Measurements from ENCODE around the gene SLC2A9.

The SLC2A9 gene
- total RNA-seq = 1.3 to 3.9 (median 1.6) reads per million in 3 donors

- no peak for DNase-seq
- no peak within 1 kb of the TSS for H3K4me3 ChIP-seq (ENCODE audit: insufficient read depth, low read depth, low read length, poor library complexity, severe bottlenecking)
- no peak within 1 kb of the TSS for H3K27ac ChIP-seq (ENCODE audit: insufficient read depth, low read length, poor library complexity, severe bottlenecking)
- H3K4me1 ChIP-seq (ENCODE audit: control insufficient read depth, insufficient read depth, low read length, poor library complexity, severe bottlenecking) = peaks cover 6% of the 10 kb centered on the region
- H3K36me3 ChIP-seq (ENCODE audit: control insufficient read depth, insufficient read depth, low read length) = no peaks in the 10 kb centered on the region
- no peaks in the 10 kb centered on the region for H3K27me3 ChIP-seq (replicated peaks; ENCODE audit: control insufficient read depth, insufficient read depth, low read length, poor library complexity, severe bottlenecking)
- no peaks in the 10 kb centered on the region for H3K9me3 ChIP-seq (ENCODE audit: control insufficient read depth, low read length)
These were observed at the start of gene SLC2A9 for GRCh38 chr4:10020871-10021652. Gene SLC2A9, minus strand, starts transcription at chr4:10021497. Its CDS starts 68 bp downstream, at chr4:10021429.

DNA sequence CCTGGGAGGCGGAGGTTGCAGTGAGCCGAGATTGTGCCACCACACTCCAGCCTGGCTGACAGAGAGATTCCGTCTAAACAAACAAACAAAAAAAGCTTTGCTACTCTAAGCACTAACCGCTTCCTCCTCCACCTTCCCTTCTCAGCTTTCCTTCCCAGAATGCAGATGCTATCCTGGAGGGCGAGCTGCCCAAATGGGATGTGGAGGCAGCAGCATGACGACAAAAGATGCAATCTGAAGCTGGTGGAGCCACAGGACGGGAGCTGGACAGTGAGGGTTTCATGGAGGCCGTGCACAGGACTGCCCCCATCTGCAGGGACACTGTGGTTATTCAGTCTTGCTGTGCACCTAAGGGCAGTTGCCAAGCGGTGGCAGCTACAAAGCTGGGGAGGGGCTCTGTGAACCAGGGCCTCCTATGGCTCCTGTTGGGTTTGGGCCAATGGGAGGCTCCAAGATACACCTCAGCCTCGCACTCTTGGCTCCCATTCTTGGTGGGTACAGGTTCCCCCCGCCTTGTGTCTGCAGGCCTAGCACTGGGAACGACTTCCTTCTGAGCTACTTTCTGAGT lies 47.9 kb upstream of the SLC2A9 start:
- H3K4me1 ChIP-seq (ENCODE audit: control insufficient read depth, insufficient read depth, low read length, poor library complexity, severe bottlenecking) = no peaks in the 10 kb centered on the region
- no peak overlapping the region for H3K27ac ChIP-seq (ENCODE audit: insufficient read depth, low read length, poor library complexity, severe bottlenecking)
- H3K4me3 ChIP-seq (ENCODE audit: insufficient read depth, low read depth, low read length, poor library complexity, severe bottlenecking) = no peak overlapping the region
- H3K27me3 ChIP-seq (replicated peaks; ENCODE audit: control insufficient read depth, insufficient read depth, low read length, poor library complexity, severe bottlenecking) = no peaks in the 10 kb centered on the region
- H3K9me3 ChIP-seq (ENCODE audit: control insufficient read depth, low read length) = no peaks in the 10 kb centered on the region
- peaks cover 46% of the 10 kb centered on the region for H3K36me3 ChIP-seq (ENCODE audit: control insufficient read depth, insufficient read depth, low read length)
- no peak for DNase-seq

GRCh38 chr4:10066670-10067651 lies 45.7 kb upstream of the SLC2A9 start:
- DNase-seq = no peak
- no peaks in the 10 kb centered on the region for H3K9me3 ChIP-seq (ENCODE audit: control insufficient read depth, low read length)
- H3K4me3 ChIP-seq (ENCODE audit: insufficient read depth, low read depth, low read length, poor library complexity, severe bottlenecking) = no peak overlapping the region
- no peak overlapping the region for H3K27ac ChIP-seq (ENCODE audit: insufficient read depth, low read length, poor library complexity, severe bottlenecking)
- no peaks in the 10 kb centered on the region for H3K4me1 ChIP-seq (ENCODE audit: control insufficient read depth, insufficient read depth, low read length, poor library complexity, severe bottlenecking)
- peaks cover 46% of the 10 kb centered on the region for H3K36me3 ChIP-seq (ENCODE audit: control insufficient read depth, insufficient read depth, low read length)
- H3K27me3 ChIP-seq (replicated peaks; ENCODE audit: control insufficient read depth, insufficient read depth, low read length, poor library complexity, severe bottlenecking) = no peaks in the 10 kb centered on the region

DNA sequence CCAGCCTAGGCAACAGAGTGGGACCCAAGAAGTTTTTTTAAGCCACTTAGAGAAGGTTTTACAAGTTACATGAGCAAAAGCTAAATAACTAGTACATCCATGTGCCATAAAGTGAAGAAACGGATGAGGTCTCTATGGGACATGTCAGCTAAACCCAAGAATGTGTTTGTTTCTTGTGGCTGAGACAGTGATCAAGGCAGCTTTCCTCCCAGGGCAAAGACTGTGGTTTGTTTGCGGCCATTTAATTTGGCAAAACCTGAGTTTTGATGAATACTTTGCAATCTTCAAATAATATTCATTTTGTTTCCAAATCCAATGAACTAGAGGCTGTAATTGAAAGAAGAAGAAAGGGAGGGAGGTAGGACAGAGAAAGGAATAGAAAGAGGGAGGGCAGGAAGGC lies 44.9 kb upstream of the SLC2A9 start:
- peaks cover 46% of the 10 kb centered on the region for H3K36me3 ChIP-seq (ENCODE audit: control insufficient read depth, insufficient read depth, low read length)

DNA sequence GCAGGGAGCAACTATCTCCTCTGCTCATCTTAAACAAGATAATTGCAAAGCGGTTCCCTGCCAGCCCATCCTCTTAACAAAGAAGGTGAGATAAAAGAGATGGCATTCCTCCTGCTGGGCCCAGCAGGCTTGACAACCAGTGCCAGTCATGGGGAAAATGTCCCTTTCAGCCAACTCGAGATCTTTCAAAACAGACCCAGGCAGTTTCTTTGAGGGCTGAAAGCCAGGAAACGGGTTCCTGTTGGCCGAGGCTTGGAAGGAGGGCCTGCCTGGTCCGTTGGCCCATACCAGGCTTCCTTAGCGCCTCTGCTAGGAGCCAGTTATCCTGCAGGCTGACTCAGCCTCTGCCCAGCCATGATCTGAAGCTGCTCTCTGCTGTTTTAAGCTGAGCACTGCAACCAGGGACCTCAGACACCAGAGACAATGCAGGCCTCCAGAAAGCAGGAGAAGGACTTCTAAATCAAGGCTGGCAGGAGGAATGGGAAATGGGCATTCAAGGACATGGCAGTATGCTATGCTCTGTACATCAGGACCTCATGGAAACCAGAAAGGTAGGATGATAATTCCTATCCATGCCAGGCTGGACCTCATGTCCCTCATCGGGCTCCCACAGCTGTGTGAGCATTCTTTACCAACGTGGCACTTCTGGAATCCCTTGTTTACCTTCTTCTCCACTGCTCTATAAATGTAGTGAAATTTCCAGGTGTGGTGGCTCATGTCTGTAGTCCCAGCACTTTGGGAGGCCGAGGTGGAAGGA lies 42.4 kb upstream of the SLC2A9 start:
- no peaks in the 10 kb centered on the region for H3K9me3 ChIP-seq (ENCODE audit: control insufficient read depth, low read length)
- H3K4me1 ChIP-seq (ENCODE audit: control insufficient read depth, insufficient read depth, low read length, poor library complexity, severe bottlenecking) = no peaks in the 10 kb centered on the region
- no peak overlapping the region for H3K27ac ChIP-seq (ENCODE audit: insufficient read depth, low read length, poor library complexity, severe bottlenecking)
- no peak overlapping the region for H3K4me3 ChIP-seq (ENCODE audit: insufficient read depth, low read depth, low read length, poor library complexity, severe bottlenecking)
- no peaks in the 10 kb centered on the region for H3K27me3 ChIP-seq (replicated peaks; ENCODE audit: control insufficient read depth, insufficient read depth, low read length, poor library complexity, severe bottlenecking)
- peaks cover 39% of the 10 kb centered on the region for H3K36me3 ChIP-seq (ENCODE audit: control insufficient read depth, insufficient read depth, low read length)
- no peak for DNase-seq

More for the DNA sequence above, 44.9 kb upstream of the SLC2A9 start:
- no peak for DNase-seq
- no peak overlapping the region for H3K4me3 ChIP-seq (ENCODE audit: insufficient read depth, low read depth, low read length, poor library complexity, severe bottlenecking)
- H3K27me3 ChIP-seq (replicated peaks; ENCODE audit: control insufficient read depth, insufficient read depth, low read length, poor library complexity, severe bottlenecking) = no peaks in the 10 kb centered on the region
- no peaks in the 10 kb centered on the region for H3K9me3 ChIP-seq (ENCODE audit: control insufficient read depth, low read length)
- no peak overlapping the region for H3K27ac ChIP-seq (ENCODE audit: insufficient read depth, low read length, poor library complexity, severe bottlenecking)
- no peaks in the 10 kb centered on the region for H3K4me1 ChIP-seq (ENCODE audit: control insufficient read depth, insufficient read depth, low read length, poor library complexity, severe bottlenecking)

- Histone ChIP-seq H3K9me3 (ENCODE audit: control insufficient read depth, low read length) (no peaks in the 10 kb centered on the region), H3K4me3 (ENCODE audit: insufficient read depth, low read depth, low read length, poor library complexity, severe bottlenecking) (no peak overlapping the region), H3K36me3 (ENCODE audit: control insufficient read depth, insufficient read depth, low read length) (peaks cover 27% of the 10 kb centered on the region), H3K27ac (ENCODE audit: insufficient read depth, low read length, poor library complexity, severe bottlenecking) (no peak overlapping the region), H3K27me3 (replicated peaks; ENCODE audit: control insufficient read depth, insufficient read depth, low read length, poor library complexity, severe bottlenecking) (no peaks in the 10 kb centered on the region), H3K4me1 (ENCODE audit: control insufficient read depth, insufficient read depth, low read length, poor library complexity, severe bottlenecking) (no peaks in the 10 kb centered on the region)
- no peak for DNase-seq
These were observed 40.5 kb upstream of the SLC2A9 start for GRCh38 chr4:10061650-10062415.

DNA sequence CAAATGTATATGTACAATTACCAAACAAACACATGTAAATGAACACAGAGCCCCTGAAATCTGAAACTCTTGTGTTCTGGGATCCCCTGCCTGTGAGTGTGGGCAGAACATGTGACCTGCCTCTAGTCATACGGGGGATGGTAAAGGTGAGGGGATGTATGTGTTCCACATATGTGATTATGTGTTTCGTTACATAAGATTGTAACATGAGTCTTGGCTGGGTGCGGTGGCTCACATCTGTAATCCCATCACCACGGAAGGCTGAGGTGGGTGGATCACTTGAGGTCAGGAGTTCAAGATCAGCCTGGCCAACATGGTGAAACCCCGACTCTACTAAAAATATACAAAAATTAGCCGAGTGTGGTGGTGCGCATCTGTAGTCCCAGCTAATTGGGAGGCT lies 37.1 kb upstream of the SLC2A9 start:
- H3K36me3 ChIP-seq (ENCODE audit: control insufficient read depth, insufficient read depth, low read length) = peaks cover under 1% of the 10 kb centered on the region
- H3K4me3 ChIP-seq (ENCODE audit: insufficient read depth, low read depth, low read length, poor library complexity, severe bottlenecking) = no peak overlapping the region
- DNase-seq = no peak
- no peaks in the 10 kb centered on the region for H3K9me3 ChIP-seq (ENCODE audit: control insufficient read depth, low read length)
- no peaks in the 10 kb centered on the region for H3K4me1 ChIP-seq (ENCODE audit: control insufficient read depth, insufficient read depth, low read length, poor library complexity, severe bottlenecking)
- no peak overlapping the region for H3K27ac ChIP-seq (ENCODE audit: insufficient read depth, low read length, poor library complexity, severe bottlenecking)
- no peaks in the 10 kb centered on the region for H3K27me3 ChIP-seq (replicated peaks; ENCODE audit: control insufficient read depth, insufficient read depth, low read length, poor library complexity, severe bottlenecking)

- DNase-seq = no peak
- H3K27me3 ChIP-seq (replicated peaks; ENCODE audit: control insufficient read depth, insufficient read depth, low read length, poor library complexity, severe bottlenecking) = no peaks in the 10 kb centered on the region
- no peaks in the 10 kb centered on the region for H3K36me3 ChIP-seq (ENCODE audit: control insufficient read depth, insufficient read depth, low read length)
- no peaks in the 10 kb centered on the region for H3K9me3 ChIP-seq (ENCODE audit: control insufficient read depth, low read length)
- H3K4me3 ChIP-seq (ENCODE audit: insufficient read depth, low read depth, low read length, poor library complexity, severe bottlenecking) = no peak overlapping the region
- H3K27ac ChIP-seq (ENCODE audit: insufficient read depth, low read length, poor library complexity, severe bottlenecking) = no peak overlapping the region
- no peaks in the 10 kb centered on the region for H3K4me1 ChIP-seq (ENCODE audit: control insufficient read depth, insufficient read depth, low read length, poor library complexity, severe bottlenecking)
These were observed 35.7 kb upstream of the SLC2A9 start for GRCh38 chr4:10057023-10057395.

Measured in effector memory CD4-positive, alpha-beta T cell (primary cell).